IMR-90 (cell line): ENCODE measurements around the gene PPP1R16B. TPM values are rescaled to one million over a fixed set of nuclear protein-coding genes. Genes with fewer than 3 reads are reported as not detected.

Source experiments
- ATAC-seq: fragments of 200-7000 bp; cut with Tn5 transposase; 2 replicates; pipeline ENCODE4 v1.9.1; 2020; ENCODE audit warnings: low read depth, mild to moderate bottlenecking, moderate library complexity
- BruUV-seq: library from RNA; stranded (reverse); fragments of 400-500 nt; replicated peaks from 2 replicates; lab custom pipeline; 2021; lab: Mats Ljungman, UMichigan
- CTCF ChIA-PET: fragments of 300-600 bp; formaldehyde crosslinking; extraction: SDS; loops from one replicate; lab custom pipeline; 2021; ENCODE audit warnings: antibody characterized with exemption; lab: Yijun Ruan, JAX
- POLR2A ChIA-PET: fragments of 300-600 bp; sonication (Branson Sonifier 250); formaldehyde crosslinking; loops from one replicate; lab custom pipeline; 2022; ENCODE audit warnings: antibody characterized with exemption; ENCODE audit not compliant: unreplicated experiment; lab: Charles Lee
- DNase-seq: peaks from one replicate; pipeline ENCODE4 v3.0.0; 2013
- H2AFZ ChIP-seq: replicated peaks from 2 replicates; pipeline ENCODE3; 2013; ENCODE audit warnings: low read length, mild to moderate bottlenecking; ENCODE audit not compliant: poor library complexity
- H2AK5ac ChIP-seq: 2 replicates; pipeline ENCODE4 v1.6.1; 2013; ENCODE audit warnings: low read depth, low read length, inconsistent platforms
- H2AK9ac ChIP-seq: replicated peaks from 2 replicates; pipeline ENCODE3; 2013; ENCODE audit warnings: mild to moderate bottlenecking, low read depth, low read length, moderate library complexity; ENCODE audit not compliant: poor library complexity
- H2BK120ac ChIP-seq: 2 replicates; pipeline ENCODE4 v1.6.1; 2013; ENCODE audit warnings: low read depth, low read length, inconsistent platforms
- H2BK15ac ChIP-seq: 3 replicates; pipeline ENCODE4 v1.6.1; 2013; ENCODE audit warnings: low read depth, low read length, inconsistent platforms
- H2BK20ac ChIP-seq: 2 replicates; pipeline ENCODE4 v1.6.1; 2013; ENCODE audit warnings: low read depth, mild to moderate bottlenecking, inconsistent platforms, low read length, moderate library complexity
- H2BK5ac ChIP-seq: 2 replicates; pipeline ENCODE4 v1.6.1; 2013; ENCODE audit warnings: mild to moderate bottlenecking, low read depth, low read length, inconsistent platforms; ENCODE audit not compliant: poor library complexity, severe bottlenecking
- H3K14ac ChIP-seq: replicated peaks from 2 replicates; pipeline ENCODE4 v1.6.1; 2013; ENCODE audit warnings: low read depth, low read length, inconsistent platforms
- H3K18ac ChIP-seq: 2 replicates; pipeline ENCODE4 v1.6.1; 2013; ENCODE audit warnings: low read depth, low read length, control low read depth
- H3K23ac ChIP-seq: 2 replicates; pipeline ENCODE4 v1.6.1; 2013; ENCODE audit warnings: low read depth, low read length, inconsistent platforms
- H3K27ac ChIP-seq: 2 replicates; pipeline ENCODE4 v1.5.1; 2013; ENCODE audit warnings: mild to moderate bottlenecking, control low read depth, low read length; ENCODE audit not compliant: insufficient read depth
- H3K27me3 ChIP-seq: 2 replicates; pipeline ENCODE4 v1.6.1; 2013; ENCODE audit warnings: low read length; ENCODE audit not compliant: control insufficient read depth, insufficient read depth
- H3K36me3 ChIP-seq: 2 replicates; pipeline ENCODE4 v1.6.1; 2013; ENCODE audit warnings: low read length, mixed read lengths; ENCODE audit not compliant: control insufficient read depth, insufficient read depth
- H3K4ac ChIP-seq: 2 replicates; pipeline ENCODE4 v1.6.1; 2013; ENCODE audit warnings: low read depth, low read length, inconsistent platforms
- H3K4me1 ChIP-seq: 2 replicates; pipeline ENCODE4 v1.6.1; 2013; ENCODE audit warnings: low read length, mixed read lengths; ENCODE audit not compliant: control insufficient read depth, insufficient read depth
- H3K4me2 ChIP-seq: 2 replicates; pipeline ENCODE4 v1.6.1; 2013; ENCODE audit warnings: low read depth, mild to moderate bottlenecking, control low read depth, low read length, moderate library complexity
- H3K4me3 ChIP-seq: 2 replicates; pipeline ENCODE4 v1.5.1; 2013; ENCODE audit warnings: low read depth, mild to moderate bottlenecking, control low read depth, low read length, moderate library complexity; ENCODE audit not compliant: insufficient read depth
- H3K56ac ChIP-seq: 2 replicates; pipeline ENCODE4 v1.6.1; 2013; ENCODE audit warnings: low read length, inconsistent platforms; ENCODE audit not compliant: insufficient read depth; ENCODE audit errors: extremely low read depth
- H3K79me1 ChIP-seq, 2 experiments: 2 replicates each; pipeline ENCODE4 v1.6.1; 2013; ENCODE audit warnings: low read length in 2 of 2, inconsistent platforms in 1 of 2, low read depth in 1 of 2
- H3K9ac ChIP-seq: 2 replicates; pipeline ENCODE4 v1.6.1; 2013; ENCODE audit warnings: low read depth, low read length, control low read depth
- H3K9me1 ChIP-seq: 2 replicates; pipeline ENCODE4 v1.6.1; 2013; ENCODE audit warnings: low read length, inconsistent platforms; ENCODE audit not compliant: insufficient read depth
- H3K9me3 ChIP-seq: 2 replicates; pipeline ENCODE4 v1.6.1; 2013; ENCODE audit warnings: low read length; ENCODE audit not compliant: control insufficient read depth, insufficient read depth
- H4K20me1 ChIP-seq: 2 replicates; pipeline ENCODE4 v1.6.1; 2013; ENCODE audit warnings: low read length, inconsistent platforms; ENCODE audit not compliant: insufficient read depth
- H4K5ac ChIP-seq: 2 replicates; pipeline ENCODE4 v1.6.1; 2013; ENCODE audit warnings: mild to moderate bottlenecking, low read depth, low read length, control low read depth
- H4K8ac ChIP-seq, 2 experiments: 2 replicates each; pipeline ENCODE4 v1.6.1; 2013; ENCODE audit warnings: low read depth in 2 of 2, low read length in 2 of 2, control low read depth in 1 of 2, inconsistent platforms in 1 of 2
- H4K91ac ChIP-seq: 2 replicates; pipeline ENCODE4 v1.6.1; 2013; ENCODE audit warnings: low read depth, low read length, inconsistent platforms; ENCODE audit not compliant: insufficient read depth
- BHLHE40 ChIP-seq: fragments of 150-350 bp; IDR thresholded peaks from 2 replicates; pipeline ENCODE4 v1.6.1; 2016; ENCODE audit warnings: mild to moderate bottlenecking, low read depth, low read length
- CEBPB ChIP-seq: IDR thresholded peaks from 2 replicates; pipeline ENCODE4 v1.6.1; 2012; ENCODE audit warnings: low read depth, low read length, improper control_type of control experiment
- CHD1 ChIP-seq: IDR thresholded peaks from 2 replicates; pipeline ENCODE4 v1.6.1; 2012; ENCODE audit warnings: low read depth, low read length, improper control_type of control experiment
- FOS ChIP-seq: fragments of 150-350 bp; IDR thresholded peaks from 2 replicates; pipeline ENCODE4 v1.6.1; 2016; ENCODE audit warnings: low read depth, low read length
- MAFK ChIP-seq: IDR thresholded peaks from 2 replicates; pipeline ENCODE4 v1.6.1; 2012; ENCODE audit warnings: low read depth, low read length, improper control_type of control experiment
- MAZ ChIP-seq: IDR thresholded peaks from 2 replicates; pipeline ENCODE4 v1.6.1; 2012; ENCODE audit warnings: low read depth, mild to moderate bottlenecking, low read length, improper control_type of control experiment, moderate library complexity, borderline replicate concordance
- MXI1 ChIP-seq: IDR thresholded peaks from 2 replicates; pipeline ENCODE4 v1.6.1; 2012; ENCODE audit warnings: low read depth, mild to moderate bottlenecking, low read length, moderate library complexity, borderline replicate concordance
- NFE2L2 ChIP-seq: fragments of 150-350 bp; IDR thresholded peaks from 2 replicates; pipeline ENCODE4 v1.6.1; 2016; ENCODE audit warnings: low read depth, mild to moderate bottlenecking, low read length
- POLR2A ChIP-seq: IDR thresholded peaks from 2 replicates; pipeline ENCODE4 v1.6.1; 2012; ENCODE audit warnings: mild to moderate bottlenecking, low read depth, low read length
- RAD21 ChIP-seq: IDR thresholded peaks from 2 replicates; pipeline ENCODE4 v1.6.1; 2012; ENCODE audit warnings: low read length, improper control_type of control experiment
- RCOR1 ChIP-seq: IDR thresholded peaks from 2 replicates; pipeline ENCODE4 v1.6.1; 2012; ENCODE audit warnings: mild to moderate bottlenecking, low read length, improper control_type of control experiment; ENCODE audit not compliant: insufficient replicate concordance
- WGBS, 2 experiments: methylation state at CpG; one replicate each; pipeline versions ENCODE4 v1.1.5 to v1.1.7; 2013; ENCODE audit warnings: missing lambda C conversion rate in 2 of 2; ENCODE audit not compliant: insufficient read length in 1 of 2; ENCODE audit errors: extremely low coverage in 2 of 2; 5-methylcytosine and 5-hydroxymethylcytosine counted together
- dilution Hi-C: fragments of 300-500 bp; cut with HindIII; formaldehyde crosslinking; loops from one replicate; pipeline ENCODE4 v1.14.3; 2018; ENCODE audit warnings: low sequenced_read_pairs; ENCODE audit not compliant: unreplicated experiment
- in situ Hi-C: fragments of 300-500 bp; cut with MboI; formaldehyde crosslinking; loops from 3 replicates; pipeline ENCODE4 v1.14.3; 2019; ENCODE audit warnings: low sequenced_read_pairs, inconsistent platforms, mixed read lengths
- intact Hi-C: fragments of 100-400 bp; cut with micrococcal nuclease; formaldehyde crosslinking; loops from 2 replicates; pipeline ENCODE4 v1.10.0; 2022
- polyA plus RNA-seq, 3 experiments: library from polyadenylated mRNA; depleted of rRNA; stranded (reverse); fragments of >200 nt; gene quantifications; 2 replicates each; pipeline ENCODE4 v1.2.3, GENCODE V29; 2012; ENCODE audit warnings: low replicate concordance in 1 of 3
- total RNA-seq: library from RNA; depleted of rRNA; stranded (reverse); fragments of >200 nt; gene quantifications from 2 replicates; pipeline ENCODE4 v1.2.3, GENCODE V29; 2012
- TF ChIP-seq, protein P1 (sequence below): conservative IDR thresholded peaks from 2 replicates; pipeline ENCODE4 v1.5.1; 2012; ENCODE audit warnings: mild to moderate bottlenecking, low read depth, low read length, improper control_type of control experiment
- TF ChIP-seq, protein P2 (sequence below): fragments of 150-350 bp; IDR thresholded peaks from 2 replicates; pipeline ENCODE4 v1.6.1; 2017; ENCODE audit warnings: mild to moderate bottlenecking, antibody characterized with exemption, low read length, low read depth

The PPP1R16B gene
- total and polyA plus RNA-seq, 2 of the 4 experiments (the other 2 are of a cell fraction) = not detected

DNA sequence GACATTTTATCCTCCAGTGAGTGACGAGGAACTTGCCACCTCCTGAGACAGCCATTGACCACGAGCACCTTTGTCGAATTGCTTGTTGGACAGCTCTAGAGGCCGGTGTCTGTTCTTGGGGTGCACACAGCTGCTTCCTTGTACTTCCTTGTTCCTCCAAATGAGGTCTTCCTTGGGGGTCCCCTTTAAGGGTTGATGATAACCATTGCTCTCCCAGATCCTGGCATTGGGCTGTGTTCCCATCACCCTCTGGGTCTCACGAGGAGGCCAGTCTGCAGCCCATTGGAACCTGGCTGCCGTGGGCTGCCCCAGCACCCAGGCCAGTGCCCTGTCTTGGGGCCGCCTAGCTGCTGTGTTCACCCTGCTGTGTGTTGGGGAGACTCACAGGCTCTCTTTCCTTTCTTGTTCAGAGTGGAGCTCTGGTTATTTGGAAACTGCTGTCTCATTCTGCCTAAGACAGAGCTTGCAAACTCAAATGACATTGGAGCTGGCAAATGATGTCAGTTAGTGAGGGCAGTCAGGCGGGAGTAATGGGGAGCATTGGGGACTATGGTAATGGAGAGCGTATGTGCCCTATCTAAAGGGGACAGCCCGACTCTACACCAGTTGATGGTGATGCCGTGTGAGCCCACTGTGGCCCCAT is 25.7 kb downstream of the PPP1R16B start:
- Histone ChIP-seq H3K18ac (no peak overlapping the region), H3K14ac (no peak overlapping the region), H2BK5ac (no peak overlapping the region), H3K4me1 (no peaks in the 10 kb centered on the region), H4K91ac (no peak overlapping the region), H2AFZ (no peak overlapping the region), H3K9me3 (no peaks in the 10 kb centered on the region), H3K9ac (no peak overlapping the region), H3K27ac (no peak overlapping the region), H2AK5ac (no peak overlapping the region), H3K56ac (no peak overlapping the region), H4K5ac (no peak overlapping the region), H3K27me3 (peaks cover 9% of the 10 kb centered on the region), H3K79me1 (no peaks in the 10 kb centered on the region), H3K4ac (no peak overlapping the region), H4K8ac (no peak overlapping the region), H2AK9ac (no peak overlapping the region), H3K23ac (no peak overlapping the region), H3K9me1 (no peaks in the 10 kb centered on the region), H4K20me1 (no peaks in the 10 kb centered on the region), H3K4me2 (no peak overlapping the region), H2BK15ac (no peak overlapping the region), H3K4me3 (no peak overlapping the region), H3K36me3 (no peaks in the 10 kb centered on the region), H2BK20ac (no peak overlapping the region), H2BK120ac (no peak overlapping the region)
- in situ Hi-C loops = loop anchor here (25.0 kb wide), 1 partner anchor 94 kb away; the partner anchor contains the start of gene ACTR5
- POLR2A ChIA-PET = no interaction called here
- ATAC-seq (no peak), DNase-seq (no peak)
- dilution Hi-C loops = no loop called here
- intact Hi-C loops = no loop called here
- CTCF ChIA-PET = no interaction called here
- 67% methylated on average over 4 of the region's 11 CpGs; no CpG with 5 or more reads in 1 of the 2 experiments for WGBS, 2 experiments
- TF ChIP-seq RAD21 (no peak), NFE2L2 (no peak), CHD1 (no peak), MXI1 (no peak), RCOR1 (no peak), POLR2A (no peak), FOS (no peak), MAFK (no peak), MAZ (no peak), CEBPB (no peak), BHLHE40 (no peak)
- TF ChIP-seq, protein P1, sequence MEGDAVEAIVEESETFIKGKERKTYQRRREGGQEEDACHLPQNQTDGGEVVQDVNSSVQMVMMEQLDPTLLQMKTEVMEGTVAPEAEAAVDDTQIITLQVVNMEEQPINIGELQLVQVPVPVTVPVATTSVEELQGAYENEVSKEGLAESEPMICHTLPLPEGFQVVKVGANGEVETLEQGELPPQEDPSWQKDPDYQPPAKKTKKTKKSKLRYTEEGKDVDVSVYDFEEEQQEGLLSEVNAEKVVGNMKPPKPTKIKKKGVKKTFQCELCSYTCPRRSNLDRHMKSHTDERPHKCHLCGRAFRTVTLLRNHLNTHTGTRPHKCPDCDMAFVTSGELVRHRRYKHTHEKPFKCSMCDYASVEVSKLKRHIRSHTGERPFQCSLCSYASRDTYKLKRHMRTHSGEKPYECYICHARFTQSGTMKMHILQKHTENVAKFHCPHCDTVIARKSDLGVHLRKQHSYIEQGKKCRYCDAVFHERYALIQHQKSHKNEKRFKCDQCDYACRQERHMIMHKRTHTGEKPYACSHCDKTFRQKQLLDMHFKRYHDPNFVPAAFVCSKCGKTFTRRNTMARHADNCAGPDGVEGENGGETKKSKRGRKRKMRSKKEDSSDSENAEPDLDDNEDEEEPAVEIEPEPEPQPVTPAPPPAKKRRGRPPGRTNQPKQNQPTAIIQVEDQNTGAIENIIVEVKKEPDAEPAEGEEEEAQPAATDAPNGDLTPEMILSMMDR = no peak
- TF ChIP-seq, protein P2, sequence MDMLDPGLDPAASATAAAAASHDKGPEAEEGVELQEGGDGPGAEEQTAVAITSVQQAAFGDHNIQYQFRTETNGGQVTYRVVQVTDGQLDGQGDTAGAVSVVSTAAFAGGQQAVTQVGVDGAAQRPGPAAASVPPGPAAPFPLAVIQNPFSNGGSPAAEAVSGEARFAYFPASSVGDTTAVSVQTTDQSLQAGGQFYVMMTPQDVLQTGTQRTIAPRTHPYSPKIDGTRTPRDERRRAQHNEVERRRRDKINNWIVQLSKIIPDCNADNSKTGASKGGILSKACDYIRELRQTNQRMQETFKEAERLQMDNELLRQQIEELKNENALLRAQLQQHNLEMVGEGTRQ = no peak
- no TSS peak for BruUV-seq
